ENCODE measurements around the gene GRAMD2A. TPM values are rescaled to one million over a fixed set of nuclear protein-coding genes. Genes with fewer than 3 reads are reported as not detected.
A peak's percentile ranks its signal among the peaks of the same experiment; 100 is the strongest.

GRAMD2A gene
- total and polyA plus RNA-seq, 8 donors = 6.2 to 36.1 (median 8.9) TPM

DNA sequence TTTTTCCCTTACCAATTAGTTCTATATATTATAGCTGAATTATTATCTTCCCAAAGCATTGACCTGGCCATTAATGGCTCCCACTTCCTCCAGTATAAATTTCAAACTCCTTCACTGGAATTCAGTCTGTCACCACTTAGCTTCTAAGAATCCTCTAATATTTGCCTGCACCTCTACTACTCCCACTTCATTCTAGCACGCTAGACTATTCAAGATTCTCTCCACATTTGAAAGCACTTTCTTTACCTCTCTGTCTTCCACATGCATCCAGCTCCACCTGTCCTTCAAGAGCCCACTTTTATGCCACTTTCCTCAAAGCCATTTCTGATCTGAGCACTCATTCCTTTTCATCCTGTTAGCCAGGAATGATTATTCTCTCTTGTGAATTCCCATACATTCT, 64.4 kb downstream of the GRAMD2A start:
- no peak for DNase-seq
- no peaks in the 10 kb centered on the region for H3K9me3 ChIP-seq
- TF ChIP-seq, protein P1, sequence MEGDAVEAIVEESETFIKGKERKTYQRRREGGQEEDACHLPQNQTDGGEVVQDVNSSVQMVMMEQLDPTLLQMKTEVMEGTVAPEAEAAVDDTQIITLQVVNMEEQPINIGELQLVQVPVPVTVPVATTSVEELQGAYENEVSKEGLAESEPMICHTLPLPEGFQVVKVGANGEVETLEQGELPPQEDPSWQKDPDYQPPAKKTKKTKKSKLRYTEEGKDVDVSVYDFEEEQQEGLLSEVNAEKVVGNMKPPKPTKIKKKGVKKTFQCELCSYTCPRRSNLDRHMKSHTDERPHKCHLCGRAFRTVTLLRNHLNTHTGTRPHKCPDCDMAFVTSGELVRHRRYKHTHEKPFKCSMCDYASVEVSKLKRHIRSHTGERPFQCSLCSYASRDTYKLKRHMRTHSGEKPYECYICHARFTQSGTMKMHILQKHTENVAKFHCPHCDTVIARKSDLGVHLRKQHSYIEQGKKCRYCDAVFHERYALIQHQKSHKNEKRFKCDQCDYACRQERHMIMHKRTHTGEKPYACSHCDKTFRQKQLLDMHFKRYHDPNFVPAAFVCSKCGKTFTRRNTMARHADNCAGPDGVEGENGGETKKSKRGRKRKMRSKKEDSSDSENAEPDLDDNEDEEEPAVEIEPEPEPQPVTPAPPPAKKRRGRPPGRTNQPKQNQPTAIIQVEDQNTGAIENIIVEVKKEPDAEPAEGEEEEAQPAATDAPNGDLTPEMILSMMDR (IDR thresholded peaks at IDR 0.05) = no peak
- no peak overlapping the region for H3K4me3 ChIP-seq
- peak; percentile 78 for ATAC-seq
- no peaks in the 10 kb centered on the region for H3K36me3 ChIP-seq
- intact Hi-C loops (cut with DNase I) = no loop called here
- H3K27ac ChIP-seq = no peak overlapping the region
- no peaks in the 10 kb centered on the region for H3K27me3 ChIP-seq
- no peaks in the 10 kb centered on the region for H3K4me1 ChIP-seq

- no peaks in the 10 kb centered on the region for H3K9me3 ChIP-seq
- no peak overlapping the region for H3K27ac ChIP-seq
- ATAC-seq (no peak), DNase-seq (no peak)
- H3K36me3 ChIP-seq = no peaks in the 10 kb centered on the region
- no peak overlapping the region for H3K4me3 ChIP-seq
- no peaks in the 10 kb centered on the region for H3K27me3 ChIP-seq
- TF ChIP-seq, protein P1 (IDR thresholded peaks at IDR 0.05) = no peak
- H3K4me1 ChIP-seq = no peaks in the 10 kb centered on the region
- intact Hi-C loops (cut with DNase I) = no loop called here
Observed at GRCh38 chr15:72131922-72132321, 65.7 kb downstream of the GRAMD2A start.

DNA sequence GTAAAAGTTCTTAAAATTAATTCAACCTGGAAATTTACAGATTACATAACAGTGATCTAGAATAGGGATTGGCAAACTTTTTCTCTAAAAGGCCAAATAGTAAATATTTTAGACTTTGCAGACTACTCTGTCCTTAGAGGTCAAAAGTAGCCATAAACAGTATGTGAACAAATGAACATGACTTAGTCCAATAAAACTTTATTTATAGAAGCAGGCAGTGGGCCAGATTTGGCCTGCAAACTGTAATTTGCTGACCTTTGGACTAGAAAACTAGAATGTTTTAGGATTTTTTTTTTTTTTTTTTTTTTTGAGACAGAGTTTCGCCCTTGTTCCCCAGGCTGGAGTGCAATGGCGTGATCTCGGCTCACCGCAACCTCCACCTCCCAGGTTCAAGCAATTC, 67.3 kb downstream of the GRAMD2A start:
- Histone ChIP-seq H3K27me3 (no peaks in the 10 kb centered on the region), H3K9me3 (no peaks in the 10 kb centered on the region), H3K4me1 (no peaks in the 10 kb centered on the region), H3K27ac (no peak overlapping the region), H3K36me3 (no peaks in the 10 kb centered on the region), H3K4me3 (no peak overlapping the region)
- TF ChIP-seq, protein P1 (IDR thresholded peaks at IDR 0.05) = no peak
- DNase-seq (no peak), ATAC-seq (no peak)
- intact Hi-C loops (cut with DNase I) = no loop called here

GRCh38 chr15:72128359-72128758, 69.2 kb downstream of the GRAMD2A start:
- intact Hi-C loops (cut with DNase I) = no loop called here
- ATAC-seq (no peak), DNase-seq (no peak)
- TF ChIP-seq, protein P1 (IDR thresholded peaks at IDR 0.05) = no peak
- no peak overlapping the region for H3K27ac ChIP-seq
- no peak overlapping the region for H3K4me3 ChIP-seq
- no peaks in the 10 kb centered on the region for H3K36me3 ChIP-seq
- no peaks in the 10 kb centered on the region for H3K27me3 ChIP-seq
- H3K9me3 ChIP-seq = no peaks in the 10 kb centered on the region
- no peaks in the 10 kb centered on the region for H3K4me1 ChIP-seq

DNA sequence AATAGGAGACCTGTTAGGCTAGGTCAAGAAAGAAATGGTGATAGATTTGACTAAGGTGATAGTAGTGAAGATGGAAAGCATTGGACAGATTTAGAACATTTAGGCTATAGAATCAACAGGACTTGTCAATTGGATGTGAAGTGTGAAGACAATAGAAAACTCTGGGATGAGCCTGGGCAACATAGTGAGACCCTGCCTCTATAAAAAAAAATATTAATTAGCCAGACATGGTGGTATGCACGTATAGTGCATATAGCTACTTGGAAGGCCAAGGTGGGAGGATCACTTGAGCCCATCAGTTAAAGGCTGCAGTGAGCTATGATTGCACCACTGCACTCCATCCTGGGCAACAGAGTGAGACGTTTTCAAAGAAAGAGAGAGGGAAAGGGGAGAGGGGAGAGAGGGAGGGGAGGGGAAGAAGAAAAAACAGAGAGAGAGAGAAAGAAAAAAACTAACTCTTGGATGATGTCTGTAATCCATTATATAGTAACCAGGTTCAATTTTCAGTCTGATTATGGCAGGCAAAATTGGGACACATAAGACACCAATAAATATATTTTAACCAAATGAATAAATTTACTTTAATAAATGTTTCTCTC, 69.8 kb downstream of the GRAMD2A start:
- no peak overlapping the region for H3K27ac ChIP-seq

More for the DNA sequence above, 69.8 kb downstream of the GRAMD2A start:
- Histone ChIP-seq H3K9me3 (no peaks in the 10 kb centered on the region), H3K36me3 (no peaks in the 10 kb centered on the region), H3K4me3 (no peak overlapping the region), H3K27me3 (no peaks in the 10 kb centered on the region), H3K4me1 (no peaks in the 10 kb centered on the region)
- DNase-seq (no peak), ATAC-seq (no peak)
- TF ChIP-seq, protein P1 (IDR thresholded peaks at IDR 0.05) = no peak
- intact Hi-C loops (cut with DNase I) = no loop called here
